GM12874 (cell line): ENCODE results near the gene UBQLN4.

Experiments
- CTCF ChIP-seq: IDR thresholded peaks from 2 replicates; pipeline ENCODE4 v1.5.1; 2011; ENCODE audit warnings: low read depth, mild to moderate bottlenecking, control low read depth, low read length, moderate library complexity; ENCODE audit not compliant: insufficient read depth

UBQLN4 gene

DNA sequence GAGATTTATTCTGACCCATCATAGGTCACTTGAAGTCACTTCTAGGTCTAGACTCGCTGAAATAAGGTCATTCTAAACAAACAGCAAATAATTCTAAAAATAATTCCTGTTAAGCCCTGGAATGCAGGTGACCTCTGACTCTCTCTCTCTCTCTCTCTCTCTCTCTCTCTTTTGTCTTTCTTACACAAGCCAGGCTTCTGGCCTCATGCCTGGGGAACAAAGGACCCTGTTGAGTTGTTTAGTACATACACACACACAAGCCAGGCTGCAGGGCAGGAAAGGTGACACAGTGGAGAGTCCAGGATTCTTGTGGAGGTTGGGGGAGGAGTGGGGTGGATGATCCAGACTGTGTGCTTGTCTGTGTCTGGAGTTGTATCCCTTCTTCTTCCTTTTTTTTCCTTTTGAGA, 32.7 kb upstream of the UBQLN4 start:
- TF ChIP-seq CTCF, result no peak

DNA sequence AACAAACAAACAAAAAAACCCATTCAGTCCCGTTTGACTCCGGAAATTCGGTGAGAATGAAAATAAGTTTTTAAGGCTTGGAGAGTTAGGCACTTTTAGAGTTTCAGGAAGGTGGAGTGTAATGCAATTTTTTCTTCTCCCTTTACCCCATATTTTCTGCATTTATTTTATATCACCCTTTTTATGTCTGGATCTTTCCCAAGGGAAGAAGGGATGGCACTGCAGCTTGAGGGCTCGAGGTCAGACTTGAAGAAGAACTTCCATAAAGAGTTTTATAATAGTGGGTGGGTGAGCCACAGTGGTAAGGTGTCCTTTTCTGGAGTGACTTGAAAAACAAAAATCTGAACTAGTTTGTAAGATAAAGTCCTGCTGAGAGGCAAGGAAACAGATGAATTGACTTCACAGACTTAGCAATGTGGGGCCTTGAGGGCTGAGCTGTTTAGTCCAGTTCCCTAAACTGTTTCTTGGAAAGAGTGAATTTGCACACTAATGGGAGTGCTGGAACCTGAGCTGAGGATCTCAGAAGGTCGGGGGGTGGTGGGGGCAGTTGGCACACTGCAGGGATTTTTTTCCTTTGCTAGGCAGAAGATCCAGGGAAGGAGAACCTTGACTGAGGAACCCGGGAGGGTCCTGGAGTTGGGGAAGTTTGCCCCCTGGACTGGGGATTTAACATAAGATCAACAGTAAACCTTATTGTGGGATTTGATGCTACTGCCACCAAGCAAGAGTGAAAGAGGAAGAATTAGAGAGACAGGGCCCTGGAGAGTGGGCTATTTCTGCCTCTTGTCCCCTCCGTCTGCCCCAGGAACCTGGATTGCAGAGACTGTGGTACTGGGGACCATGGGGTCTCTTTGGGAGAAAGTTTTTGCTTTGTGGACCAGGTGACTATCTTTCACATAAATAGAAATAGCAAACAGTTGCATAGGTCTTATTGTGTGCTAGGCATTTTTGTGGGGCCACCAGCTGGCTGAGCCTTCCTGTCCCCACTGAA, 30.5 kb upstream of the UBQLN4 start:
- no peak for TF ChIP-seq CTCF

DNA sequence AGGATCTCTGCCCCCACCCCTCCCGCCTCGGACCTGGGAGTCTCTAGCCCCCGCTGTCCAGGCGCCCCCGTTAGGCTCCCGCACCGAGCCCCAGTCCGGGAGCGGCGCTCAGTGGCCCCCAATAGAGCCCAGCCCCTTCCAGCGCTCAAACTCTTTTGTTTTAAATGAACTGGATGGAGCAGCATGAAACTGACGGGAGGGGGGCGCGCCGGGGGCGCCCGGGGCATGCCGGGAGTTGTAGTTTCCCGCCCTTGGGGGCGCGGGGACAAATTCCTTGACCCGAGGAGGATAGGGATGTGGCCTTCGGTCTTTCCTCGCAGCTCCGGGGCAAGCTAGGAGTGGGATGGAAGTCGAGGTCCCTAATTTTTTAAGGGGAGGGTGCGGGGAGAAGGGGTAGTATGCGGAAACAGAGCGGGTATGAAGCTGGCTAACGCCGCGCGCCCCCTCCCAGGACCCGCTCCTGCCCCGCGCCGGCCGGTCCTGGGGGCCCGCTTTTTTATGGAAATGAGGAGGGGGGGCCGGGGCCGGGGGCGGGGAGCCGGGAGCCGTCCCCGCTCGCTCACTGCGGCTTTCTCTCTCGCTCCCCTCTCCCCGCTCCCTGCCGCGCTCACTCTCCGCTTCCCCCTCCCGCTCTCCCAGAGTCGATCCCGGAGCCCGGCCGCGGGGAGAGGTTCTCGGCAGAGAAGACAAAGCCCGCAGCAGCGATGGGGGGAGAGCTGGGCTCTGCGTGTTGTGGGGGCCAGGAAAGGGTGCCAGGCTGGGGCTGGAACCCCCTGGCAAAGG, 28.9 kb upstream of the UBQLN4 start, which contains the start of gene MEX3A:
Gene MEX3A (minus strand): TSS at position 157 of the 783 bp plus-strand sequence. CDS start 467 bp downstream, outside the sequence.
- no peak for TF ChIP-seq CTCF

GRCh38 chr1:156081917-156082308, 28.3 kb upstream of the UBQLN4 start:
- no peak for TF ChIP-seq CTCF

DNA sequence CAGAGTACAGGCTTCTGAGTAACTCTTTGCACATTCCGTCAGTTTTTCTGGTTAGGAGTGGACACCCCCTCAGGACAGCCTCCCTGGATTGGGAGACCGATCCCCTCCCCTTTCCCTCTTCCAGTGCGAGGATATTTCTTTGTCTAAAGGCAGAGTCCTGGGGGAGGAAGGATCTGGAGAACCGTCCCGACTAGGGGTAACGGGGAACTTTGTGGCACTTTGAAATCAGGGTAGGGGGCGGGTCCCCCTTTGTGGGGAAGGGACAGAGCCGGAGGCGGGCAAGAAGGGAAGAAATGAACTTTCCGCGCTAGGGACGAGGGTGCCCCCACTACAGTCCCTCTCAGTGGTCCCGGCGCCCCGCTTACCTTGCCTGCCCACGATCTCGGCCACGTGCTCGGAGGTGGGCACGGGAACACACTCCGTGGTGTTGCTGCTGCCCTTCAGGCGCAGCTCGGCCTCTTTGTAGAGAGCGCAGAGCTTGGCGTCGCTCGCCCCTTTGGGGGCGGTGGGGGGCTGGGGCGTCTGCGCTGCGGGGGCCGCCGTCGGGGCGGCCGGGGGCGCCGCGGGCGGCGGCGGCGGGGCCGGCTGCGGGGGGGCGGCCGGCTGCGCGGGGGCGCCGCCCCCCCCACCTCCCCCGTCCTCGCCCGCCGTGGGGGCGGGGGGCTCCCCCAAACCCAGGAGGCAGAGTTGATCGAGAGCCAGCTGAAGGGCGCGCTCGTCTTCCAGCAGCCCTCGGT, 27.8 kb upstream of the UBQLN4 start:
- TF ChIP-seq CTCF, result no peak

- no peak for TF ChIP-seq CTCF
These were observed 27.2 kb upstream of the UBQLN4 start for GRCh38 chr1:156080863-156081179.
